ENCODE measurements around the gene GET4.

DNA sequence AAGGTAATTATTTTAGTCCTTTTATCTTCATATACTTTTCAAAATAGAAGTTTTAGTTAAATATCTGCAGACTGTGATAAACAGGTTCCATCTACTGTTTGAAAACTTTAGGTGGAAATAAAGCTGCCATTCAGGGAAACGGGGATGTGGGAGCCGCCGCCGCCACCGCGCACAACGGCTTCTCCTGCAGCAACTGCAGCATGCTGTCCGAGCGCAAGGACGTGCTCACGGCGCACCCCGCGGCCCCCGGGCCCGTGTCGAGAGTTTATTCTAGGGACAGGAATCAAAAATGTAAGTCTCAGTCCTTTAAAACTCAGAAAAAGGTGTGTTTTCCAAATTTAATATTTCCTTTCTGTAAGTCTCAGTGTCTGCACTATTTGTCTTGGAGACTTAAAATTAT is 33.1 kb upstream of the GET4 start:
- no peak for TF ChIP-seq CTCF (IDR thresholded peaks at IDR 0.05)
- TF ChIP-seq ZFX (IDR thresholded peaks at IDR 0.05; ENCODE audit: borderline replicate concordance), result no peak

Measured in 22Rv1 (cell line).